Gastrocnemius medialis (tissue), 4 donors: ENCODE results near the gene CDKAL1.

Experiments used
- CTCF ChIP-seq, 5 experiments: fragments of 450-650 bp in 3 of 5; fragments of 200-600 bp in 2 of 5; sonication (generic) in 2 of 5; IDR thresholded peaks in 4 of 5; conservative IDR thresholded peaks in 1 of 5; 1 replicate in 4 of 5; 2 replicates in 1 of 5; pipeline ENCODE4 v1.5.1; 2016 to 2019; ENCODE audit warnings: antibody characterized with exemption in 5 of 5, mild to moderate bottlenecking in 3 of 5, moderate library complexity in 3 of 5
- POLR2A ChIP-seq, 2 donors: fragments of 450-650 bp; IDR thresholded peaks; one replicate each; pipeline ENCODE4 v1.6.1; 2017; ENCODE audit warnings: antibody characterized with exemption in 2 of 2, mild to moderate bottlenecking in 2 of 2, moderate library complexity in 2 of 2

GRCh38 chr6:21141616-21142303, 607.5 kb downstream of the CDKAL1 start:
- TF ChIP-seq CTCF (IDR thresholded peaks at IDR 0.05 in 4 of 5, conservative IDR thresholded peaks at IDR 0.05 in 1 of 5) (no peak), POLR2A (IDR thresholded peaks at IDR 0.05) (no peak)
